ENCODE results near the gene CDC20B.

CDC20B gene

DNA sequence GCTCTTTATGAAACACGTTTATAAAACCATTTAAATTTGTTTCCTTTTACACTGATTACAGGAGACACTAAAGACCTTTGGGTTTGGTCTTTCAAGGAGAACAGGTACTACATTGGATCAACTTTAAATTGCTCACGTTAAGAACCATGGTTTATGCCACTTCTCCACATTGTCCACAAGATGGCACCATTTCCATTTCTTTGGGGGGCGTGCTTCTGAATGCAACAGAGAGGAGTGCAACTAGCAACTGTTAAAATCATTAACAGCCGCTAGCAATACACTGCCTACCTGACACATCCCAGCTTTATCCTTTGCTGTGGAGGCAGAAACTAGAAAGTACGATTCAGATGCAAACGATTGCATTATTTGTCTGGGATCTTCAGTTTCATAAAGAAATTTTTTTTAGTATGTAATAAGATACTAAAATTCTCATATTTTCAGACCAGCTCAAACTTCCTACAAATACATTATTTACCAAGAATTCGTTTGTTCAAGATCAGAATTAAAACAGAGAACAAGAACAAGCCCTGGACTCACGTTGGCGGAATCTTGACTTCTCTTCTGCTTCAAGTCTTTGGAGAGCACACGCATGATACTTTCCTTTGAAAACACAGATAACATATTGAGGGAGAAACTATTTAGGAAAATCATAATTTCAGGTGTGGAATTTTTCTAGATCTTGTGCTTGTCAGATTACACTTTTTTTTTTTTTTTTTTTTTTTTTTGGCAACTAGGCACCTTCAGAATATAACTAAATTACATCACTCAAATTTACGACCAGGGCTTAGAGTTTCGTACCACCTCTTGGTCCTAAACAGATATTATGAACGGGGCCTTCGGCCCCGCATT, 702 bp downstream of the CDC20B start (continued):
- TF ChIP-seq ZBTB44 (tag by site-specific recombination; IDR thresholded peaks at IDR 0.05) (peak; percentile 99), ZNF677 (tag by site-specific recombination; IDR thresholded peaks at IDR 0.05) (no peak), KLF10 (tag by site-specific recombination; IDR thresholded peaks at IDR 0.05) (0 out of 2 replicates have a peak, but pooled peaks have one; percentile 37), KLF8 (tag by site-specific recombination; IDR thresholded peaks at IDR 0.05) (peak; percentile 20; the same call in 1 of the 2 replicates), ZNF404 (tag by site-specific recombination; IDR thresholded peaks at IDR 0.05) (no peak), SCRT1 (tag by site-specific recombination; IDR thresholded peaks at IDR 0.05; ENCODE audit: borderline replicate concordance) (peak; percentile 86), ZNF747 (tag by site-specific recombination; IDR thresholded peaks at IDR 0.05) (no peak), GFI1B (tag by site-specific recombination; IDR thresholded peaks at IDR 0.05) (no peak), ZNF223 (tag by site-specific recombination; IDR thresholded peaks at IDR 0.05) (no peak), PRDM10 (tag by site-specific recombination; IDR thresholded peaks at IDR 0.05) (peak; percentile 33), ZNF518A (tag by site-specific recombination; conservative IDR thresholded peaks at IDR 0.05; ENCODE audit: low read depth) (no peak), ZSCAN5A (tag by site-specific recombination; IDR thresholded peaks at IDR 0.05) (no peak), ZNF623 (tag by site-specific recombination; IDR thresholded peaks at IDR 0.05) (no peak), INSM2 (tag by site-specific recombination; IDR thresholded peaks at IDR 0.05) (no peak), ZNF248 (tag by site-specific recombination; IDR thresholded peaks at IDR 0.05) (no peak), ZNF175 (tag by site-specific recombination; IDR thresholded peaks at IDR 0.05) (no peak), ZNF768 (tag by site-specific recombination; IDR thresholded peaks at IDR 0.05) (0 out of 2 replicates have a peak, but pooled peaks have one; percentile 20), PRDM4 (tag by site-specific recombination; IDR thresholded peaks at IDR 0.05) (no peak), SALL2 (tag by site-specific recombination; IDR thresholded peaks at IDR 0.05; ENCODE audit: borderline replicate concordance) (no peak), ZNF366 (tag by site-specific recombination; conservative IDR thresholded peaks at IDR 0.05) (peak; percentile 68), ZNF10 (tag by site-specific recombination; IDR thresholded peaks at IDR 0.05) (peak; percentile 39; the same call in 1 of the 2 replicates)
- TF ChIP-seq, protein P1, sequence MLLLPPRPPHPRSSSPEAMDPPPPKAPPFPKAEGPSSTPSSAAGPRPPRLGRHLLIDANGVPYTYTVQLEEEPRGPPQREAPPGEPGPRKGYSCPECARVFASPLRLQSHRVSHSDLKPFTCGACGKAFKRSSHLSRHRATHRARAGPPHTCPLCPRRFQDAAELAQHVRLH (tag by site-specific recombination; IDR thresholded peaks at IDR 0.05): no peak
